SK-N-SH (cell line): ENCODE measurements around the gene GPR155. TPM values are rescaled to one million over a fixed set of nuclear protein-coding genes. Genes with fewer than 3 reads are reported as not detected.

Experiments
- CTCF ChIA-PET: fragments of 300-600, 350-600 bp; formaldehyde crosslinking; extraction: SDS; loops from one replicate; lab custom pipeline; 2021; lab: Yijun Ruan, JAX
- POLR2A ChIA-PET: fragments of 350-600 bp; sonication (Branson Sonifier 250); formaldehyde crosslinking; extraction: SDS; loops from one replicate; lab custom pipeline; 2020; ENCODE audit warnings: antibody characterized with exemption, inconsistent platforms; lab: Yijun Ruan, JAX
- DNase-seq: peaks from one replicate; pipeline ENCODE4 v3.0.0; 2012
- H2AFZ ChIP-seq: fragments of 200-600 bp; sonication (generic); 2 replicates; pipeline ENCODE4 v1.8.1; 2016; ENCODE audit warnings: antibody characterized with exemption, mild to moderate bottlenecking, low read depth
- H3F3A ChIP-seq: fragments of 200-600 bp; sonication (generic); replicated peaks from 2 replicates; pipeline ENCODE3; 2016; ENCODE audit warnings: antibody characterized with exemption, mild to moderate bottlenecking; ENCODE audit not compliant: insufficient read depth
- H3K27ac ChIP-seq, 2 experiments: fragments of 200-500 bp in 1 of 2; fragments of 200-600 bp in 1 of 2; sonication (Bioruptor generic) in 1 of 2; sonication (generic), shearing (Covaris generic) in 1 of 2; 2 replicates each; pipeline versions ENCODE4 v1.5.1 to v1.6.1; 2014 to 2016; ENCODE audit warnings: low read depth in 2 of 2, inconsistent platforms in 1 of 2, low read length in 1 of 2, mild to moderate bottlenecking in 1 of 2, mixed read lengths in 1 of 2
- H3K27me3 ChIP-seq: fragments of 200-600 bp; sonication (generic), shearing (Covaris generic); 2 replicates; pipeline ENCODE4 v1.6.1; 2016; ENCODE audit warnings: mixed run types; ENCODE audit not compliant: insufficient read depth
- H3K36me3 ChIP-seq, 2 experiments: fragments of 200-500 bp in 1 of 2; fragments of 200-600 bp in 1 of 2; sonication (Bioruptor generic) in 1 of 2; sonication (generic) in 1 of 2; replicated peaks in 1 of 2; 2 replicates each; pipeline versions ENCODE3 to v1.5.1; 2014 to 2016; ENCODE audit warnings: low read length in 1 of 2, mild to moderate bottlenecking in 1 of 2; ENCODE audit not compliant: insufficient read depth in 2 of 2, control insufficient read depth in 1 of 2
- H3K4me1 ChIP-seq, 2 experiments: fragments of 200-500 bp in 1 of 2; fragments of 200-600 bp in 1 of 2; sonication (Bioruptor generic) in 1 of 2; sonication (generic), shearing (Covaris generic) in 1 of 2; 2 replicates each; pipeline versions ENCODE4 v1.5.1 to v1.6.1; 2014 to 2016; ENCODE audit warnings: low read depth in 1 of 2, low read length in 1 of 2, mixed run types in 1 of 2; ENCODE audit not compliant: insufficient read depth in 2 of 2, control insufficient read depth in 1 of 2
- H3K4me2 ChIP-seq: fragments of 200-600 bp; sonication (generic), shearing (Covaris generic); 2 replicates; pipeline ENCODE4 v1.6.1; 2017; ENCODE audit warnings: mixed run types
- H3K4me3 ChIP-seq, 2 experiments: fragments of 200-500 bp in 1 of 2; fragments of 200-600 bp in 1 of 2; sonication (Bioruptor generic) in 1 of 2; sonication (generic), shearing (Covaris generic) in 1 of 2; 2 replicates each; pipeline versions ENCODE4 v1.5.1 to v1.8.1; 2014 to 2016; ENCODE audit warnings: low read depth in 2 of 2, inconsistent platforms in 1 of 2, low read length in 1 of 2, mild to moderate bottlenecking in 1 of 2, mixed read lengths in 1 of 2, moderate library complexity in 1 of 2
- H3K79me2 ChIP-seq: fragments of 200-600 bp; sonication (generic); 2 replicates; pipeline ENCODE4 v1.8.1; 2017; ENCODE audit warnings: mild to moderate bottlenecking; ENCODE audit not compliant: insufficient read depth
- H3K9ac ChIP-seq: fragments of 200-600 bp; sonication (generic); 2 replicates; pipeline ENCODE4 v1.6.1; 2017; ENCODE audit warnings: mixed run types
- H3K9me2 ChIP-seq: fragments of 200-600 bp; sonication (generic); 2 replicates; pipeline ENCODE4 v1.6.1; 2017; ENCODE audit warnings: mixed run types
- H3K9me3 ChIP-seq: fragments of 200-600 bp; sonication (generic); 2 replicates; pipeline ENCODE4 v1.6.1; 2017; ENCODE audit warnings: mixed run types, mild to moderate bottlenecking, moderate library complexity
- H4K20me1 ChIP-seq: fragments of 200-600 bp; sonication (generic); 2 replicates; pipeline ENCODE4 v1.6.1; 2017; ENCODE audit warnings: mild to moderate bottlenecking, mixed run types; ENCODE audit not compliant: insufficient read depth
- CHD2 ChIP-seq: fragments of 150-350 bp; IDR thresholded peaks from 2 replicates; pipeline ENCODE4 v1.6.1; 2018; ENCODE audit warnings: low read length; ENCODE audit not compliant: partially characterized antibody
- ELF1 ChIP-seq: IDR thresholded peaks from 2 replicates; pipeline ENCODE4 v1.4.0; 2012
- FOSL2 ChIP-seq: IDR thresholded peaks from 2 replicates; pipeline ENCODE4 v1.4.0; 2012; ENCODE audit warnings: low read depth, mild to moderate bottlenecking, moderate library complexity, borderline replicate concordance
- FOXJ3 ChIP-seq: sonication (generic); formaldehyde crosslinking; IDR thresholded peaks from 2 replicates; pipeline ENCODE4 v1.5.1; 2020; ENCODE audit warnings: mild to moderate bottlenecking, missing genetic modification reagents
- GATA2 ChIP-seq: sonication (generic); formaldehyde crosslinking; IDR thresholded peaks from 2 replicates; pipeline ENCODE4 v1.5.0; 2020; ENCODE audit warnings: mild to moderate bottlenecking, missing genetic modification reagents
- MEF2A ChIP-seq: IDR thresholded peaks from 2 replicates; pipeline ENCODE4 v1.4.0; 2012; ENCODE audit warnings: low read depth, borderline replicate concordance
- MXI1 ChIP-seq: IDR thresholded peaks from 2 replicates; pipeline ENCODE4 v1.6.1; 2012; ENCODE audit warnings: mild to moderate bottlenecking, low read depth, low read length, improper control_type of control experiment
- RFX5 ChIP-seq: IDR thresholded peaks from 2 replicates; pipeline ENCODE4 v1.6.1; 2012; ENCODE audit warnings: mild to moderate bottlenecking, improper control_type of control experiment, low read length
- RXRA ChIP-seq: IDR thresholded peaks from 2 replicates; pipeline ENCODE4 v1.4.0; 2012; ENCODE audit warnings: low read depth, mild to moderate bottlenecking, borderline replicate concordance
- SMC3 ChIP-seq: IDR thresholded peaks from 2 replicates; pipeline ENCODE4 v1.6.1; 2012; ENCODE audit warnings: low read depth, low read length, improper control_type of control experiment
- TAF1 ChIP-seq: IDR thresholded peaks from 2 replicates; pipeline ENCODE4 v1.6.1; 2012; ENCODE audit warnings: low read depth, mild to moderate bottlenecking, low read length, moderate library complexity, borderline replicate concordance
- TCF12 ChIP-seq: IDR thresholded peaks from 2 replicates; pipeline ENCODE4 v1.4.0; 2012
- TEAD4 ChIP-seq: IDR thresholded peaks from 2 replicates; pipeline ENCODE4 v1.4.0; 2012; ENCODE audit warnings: mild to moderate bottlenecking, borderline replicate concordance; ENCODE audit not compliant: insufficient read depth
- YY1 ChIP-seq: IDR thresholded peaks from 2 replicates; pipeline ENCODE4 v1.4.0; 2012; ENCODE audit warnings: low read depth, mild to moderate bottlenecking
- WGBS: methylation state at CpG from one replicate; pipeline ENCODE4 v1.1.6; 2017; ENCODE audit warnings: low lambda C conversion rate; 5-methylcytosine and 5-hydroxymethylcytosine counted together
- polyA plus RNA-seq, 3 experiments: library from polyadenylated mRNA; depleted of rRNA; stranded (reverse); fragments of >200 nt; gene quantifications; 2 replicates each; pipeline ENCODE4 v1.2.3, GENCODE V29; 2012
- TF ChIP-seq, protein P1 (sequence below): IDR thresholded peaks from 2 replicates; pipeline ENCODE4 v1.4.0; 2012; ENCODE audit warnings: low read depth, borderline replicate concordance
- TF ChIP-seq, protein P2 (sequence below): fragments of 150-350 bp; IDR thresholded peaks from 2 replicates; pipeline ENCODE4 v1.6.1; 2017; ENCODE audit warnings: antibody characterized with exemption, low read length, low read depth, borderline replicate concordance

The GPR155 gene
- polyA plus RNA-seq, 1 of the 3 experiments (the other 2 are of a cell fraction), result 3.5 TPM

DNA sequence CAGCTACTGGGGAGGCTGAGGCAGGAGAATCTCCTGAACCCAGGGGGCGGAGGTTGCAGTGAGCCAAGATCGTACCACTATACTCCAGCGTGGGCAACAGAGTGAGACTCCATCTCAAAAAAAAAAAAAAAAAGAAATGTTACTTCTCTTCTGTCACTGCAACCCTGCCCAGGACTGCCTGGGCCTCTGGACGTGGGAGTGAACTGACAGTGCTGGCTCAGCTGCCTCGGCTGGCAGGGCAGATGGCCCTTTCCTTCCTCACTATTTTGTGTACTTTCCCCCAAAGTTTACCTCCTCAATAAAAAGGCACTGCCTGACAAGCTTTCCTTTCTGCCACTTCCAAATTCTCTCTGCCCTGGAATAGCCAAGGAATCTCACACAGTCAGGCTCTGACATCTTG, 12.5 kb upstream of the GPR155 start:
- no peak overlapping the region for H3K4me2 ChIP-seq
- H3K36me3 ChIP-seq, result no peaks in the 10 kb centered on the region
- CTCF ChIA-PET, result interaction anchor here (2.9 kb wide), 1 partner anchor 36 kb away, joined by 10 read pairs; no protein-coding TSS in a partner anchor
- H3K4me3 ChIP-seq, result no peak overlapping the region
- H3K27me3 ChIP-seq, result no peaks in the 10 kb centered on the region; the same call in 1 of the 2 replicates
- 71% methylated on average over 5 of the region's 5 CpGs for WGBS
- H3K9me3 ChIP-seq, result no peaks in the 10 kb centered on the region
- H3K9ac ChIP-seq, result no peak overlapping the region
- H3K9me2 ChIP-seq, result no peaks in the 10 kb centered on the region
- H3K27ac ChIP-seq, result no peak overlapping the region
- no peak for DNase-seq
- TF ChIP-seq FOXJ3 (CRISPR knock-in tag), result no peak
- no peak for TF ChIP-seq ELF1
- no peak for TF ChIP-seq TAF1
- no peak for TF ChIP-seq CHD2
- TF ChIP-seq GATA2 (CRISPR knock-in tag), result no peak
- TF ChIP-seq, protein P1, sequence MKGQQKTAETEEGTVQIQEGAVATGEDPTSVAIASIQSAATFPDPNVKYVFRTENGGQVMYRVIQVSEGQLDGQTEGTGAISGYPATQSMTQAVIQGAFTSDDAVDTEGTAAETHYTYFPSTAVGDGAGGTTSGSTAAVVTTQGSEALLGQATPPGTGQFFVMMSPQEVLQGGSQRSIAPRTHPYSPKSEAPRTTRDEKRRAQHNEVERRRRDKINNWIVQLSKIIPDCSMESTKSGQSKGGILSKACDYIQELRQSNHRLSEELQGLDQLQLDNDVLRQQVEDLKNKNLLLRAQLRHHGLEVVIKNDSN, result no peak
- TF ChIP-seq, protein P2, sequence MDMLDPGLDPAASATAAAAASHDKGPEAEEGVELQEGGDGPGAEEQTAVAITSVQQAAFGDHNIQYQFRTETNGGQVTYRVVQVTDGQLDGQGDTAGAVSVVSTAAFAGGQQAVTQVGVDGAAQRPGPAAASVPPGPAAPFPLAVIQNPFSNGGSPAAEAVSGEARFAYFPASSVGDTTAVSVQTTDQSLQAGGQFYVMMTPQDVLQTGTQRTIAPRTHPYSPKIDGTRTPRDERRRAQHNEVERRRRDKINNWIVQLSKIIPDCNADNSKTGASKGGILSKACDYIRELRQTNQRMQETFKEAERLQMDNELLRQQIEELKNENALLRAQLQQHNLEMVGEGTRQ, result no peak
- TF ChIP-seq MEF2A, result no peak
- no peak for TF ChIP-seq SMC3
- TF ChIP-seq YY1, result no peak
- no peak for TF ChIP-seq MXI1
- TF ChIP-seq TEAD4, result no peak
- TF ChIP-seq FOSL2, result no peak
- no peak for TF ChIP-seq RXRA
- no peaks in the 10 kb centered on the region for H4K20me1 ChIP-seq
- H2AFZ ChIP-seq, result no peak overlapping the region
- no peaks in the 10 kb centered on the region for H3F3A ChIP-seq
- POLR2A ChIA-PET, result no interaction called here
- H3K79me2 ChIP-seq, result no peaks in the 10 kb centered on the region
- H3K4me1 ChIP-seq, result no peaks in the 10 kb centered on the region

DNA sequence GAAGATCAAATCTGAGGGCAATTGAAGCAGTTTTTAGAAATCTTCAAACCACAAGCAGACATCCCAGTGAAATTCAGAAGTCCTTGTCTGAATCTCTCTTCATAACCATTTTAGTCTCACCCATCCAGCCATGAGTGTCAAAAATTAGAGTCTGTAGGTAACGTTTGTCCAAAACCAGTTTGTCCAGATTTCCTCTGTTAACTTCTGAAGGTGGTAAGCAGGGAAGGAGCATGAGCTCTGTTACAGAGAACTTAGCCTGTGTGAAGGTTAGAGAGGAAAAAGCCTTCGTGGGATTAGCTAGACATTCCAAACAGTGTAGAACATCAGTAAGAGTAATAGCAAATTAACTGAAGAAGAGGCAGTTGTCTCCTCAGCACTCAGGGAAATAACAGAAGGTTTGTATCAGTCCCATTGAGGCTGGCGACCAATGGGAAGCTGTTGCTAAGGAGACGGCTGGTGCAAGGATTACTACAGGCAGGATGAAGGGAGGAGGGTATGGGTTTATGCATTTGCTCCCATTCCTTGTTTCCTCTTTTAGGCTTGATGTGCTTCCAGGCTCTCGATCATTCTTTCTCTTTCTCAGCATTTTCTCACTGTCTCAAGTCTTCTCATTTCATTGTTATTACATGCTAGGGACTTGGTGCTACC, 8.7 kb upstream of the GPR155 start:
- no peaks in the 10 kb centered on the region for H3K9me3 ChIP-seq
- H3K9ac ChIP-seq, result no peak overlapping the region
- no peaks in the 10 kb centered on the region for H3K36me3 ChIP-seq
- no peak for DNase-seq
- H3K4me3 ChIP-seq, result no peak overlapping the region
- no peaks in the 10 kb centered on the region for H3F3A ChIP-seq
- TF ChIP-seq RFX5 (peak; percentile 88), TAF1 (no peak), TCF12 (no peak)
- TF ChIP-seq, all 33 proteins: peak for 1
- no peak overlapping the region for H3K27ac ChIP-seq
- H3K79me2 ChIP-seq, result no peaks in the 10 kb centered on the region
- WGBS, result 52% methylated on average over 5 of the region's 5 CpGs
- H2AFZ ChIP-seq, result no peak overlapping the region
- ChIA-PET CTCF (interaction anchor here (0.6 to 1.6 kb wide), 2 partner anchors 33 to 83 kb away, joined by 3 to 8 read pairs; no protein-coding TSS in a partner anchor), POLR2A (no interaction called here)
- H3K27me3 ChIP-seq, result no peaks in the 10 kb centered on the region
- peaks cover 0 to 4% of the 10 kb centered on the region in 2 experiments; a peak in 2 of 4 replicates for H3K4me1 ChIP-seq
- H3K4me2 ChIP-seq, result no peak overlapping the region
- H3K9me2 ChIP-seq, result no peaks in the 10 kb centered on the region
- no peaks in the 10 kb centered on the region for H4K20me1 ChIP-seq
